Measurements from ENCODE around the gene ZNF771. TPM values are rescaled to one million over a fixed set of nuclear protein-coding genes. Genes with fewer than 3 reads are reported as not detected.

The ZNF771 gene
- total and polyA plus RNA-seq, 9 of the 15 experiments (the other 6 are each of a cell fraction or from before 2014, with no cell fraction given) = 1.5 to 12.6 (median 4.4) TPM

- TF ChIP-seq E2F4 (CRISPR knock-in tag; IDR thresholded peaks at IDR 0.05; ENCODE audit: low read depth) (no peak), XRCC4 (IDR thresholded peaks at IDR 0.05; ENCODE audit: extremely low read depth, insufficient read depth, insufficient read length) (no peak), CREB1 (IDR thresholded peaks at IDR 0.05) (peak; percentile 47; the same call in 1 of the 2 replicates), CREB1 (CRISPR knock-in tag; IDR thresholded peaks at IDR 0.05) (peak; percentile 66), ZFP30 (CRISPR knock-in tag; IDR thresholded peaks at IDR 0.05; ENCODE audit: borderline replicate concordance) (no peak), TARDBP (IDR thresholded peaks at IDR 0.05) (no peak), TFAM (CRISPR knock-in tag; conservative IDR thresholded peaks at IDR 0.05) (no peak), UBTF (IDR thresholded peaks at IDR 0.05; ENCODE audit: borderline replicate concordance in 1 of 2, low read depth in 2 of 2, low read length in 2 of 2) (peak; percentile 79; a peak in 2 of 4 replicates), HMG20B (CRISPR knock-in tag; IDR thresholded peaks at IDR 0.05) (no peak), HDAC2 (IDR thresholded peaks at IDR 0.05) (no peak; the same call in 1 of the 2 replicates), ZNF232 (CRISPR knock-in tag; IDR thresholded peaks at IDR 0.05) (no peak), ZNF311 (CRISPR knock-in tag; IDR thresholded peaks at IDR 0.05) (no peak), NFRKB (IDR thresholded peaks at IDR 0.05; ENCODE audit: low read depth) (peak; percentile 88; the same call in 1 of the 2 replicates), ATF7 (IDR thresholded peaks at IDR 0.05) (peak; percentile 80), CBX5 (IDR thresholded peaks at IDR 0.05; ENCODE audit: borderline replicate concordance, low read depth) (no peak), SRSF9 (IDR thresholded peaks at IDR 0.05; ENCODE audit: borderline replicate concordance, low read depth, low read length) (no peak), ZBED1 (IDR thresholded peaks at IDR 0.05) (no peak), PTBP1 (IDR thresholded peaks at IDR 0.05; ENCODE audit: low read depth, low read length) (0 out of 2 replicates have a peak, but pooled peaks have one; percentile 47), MCM3 (IDR thresholded peaks at IDR 0.05) (no peak), ZZZ3 (IDR thresholded peaks at IDR 0.05) (no peak)
- TF ChIP-seq, protein P1, sequence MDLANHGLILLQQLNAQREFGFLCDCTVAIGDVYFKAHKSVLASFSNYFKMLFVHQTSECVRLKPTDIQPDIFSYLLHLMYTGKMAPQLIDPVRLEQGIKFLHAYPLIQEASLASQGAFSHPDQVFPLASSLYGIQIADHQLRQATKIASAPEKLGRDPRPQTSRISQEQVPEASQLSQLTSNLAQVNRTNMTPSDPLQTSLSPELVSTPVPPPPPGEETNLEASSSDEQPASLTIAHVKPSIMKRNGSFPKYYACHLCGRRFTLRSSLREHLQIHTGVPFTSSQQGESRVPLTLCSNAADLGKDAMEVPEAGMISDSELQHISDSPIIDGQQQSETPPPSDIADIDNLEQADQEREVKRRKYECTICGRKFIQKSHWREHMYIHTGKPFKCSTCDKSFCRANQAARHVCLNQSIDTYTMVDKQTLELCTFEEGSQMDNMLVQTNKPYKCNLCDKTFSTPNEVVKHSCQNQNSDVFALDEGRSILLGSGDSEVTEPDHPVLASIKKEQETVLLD (IDR thresholded peaks at IDR 0.05) = no peak; the same call in 1 of the 2 replicates
- TF ChIP-seq, protein P2, sequence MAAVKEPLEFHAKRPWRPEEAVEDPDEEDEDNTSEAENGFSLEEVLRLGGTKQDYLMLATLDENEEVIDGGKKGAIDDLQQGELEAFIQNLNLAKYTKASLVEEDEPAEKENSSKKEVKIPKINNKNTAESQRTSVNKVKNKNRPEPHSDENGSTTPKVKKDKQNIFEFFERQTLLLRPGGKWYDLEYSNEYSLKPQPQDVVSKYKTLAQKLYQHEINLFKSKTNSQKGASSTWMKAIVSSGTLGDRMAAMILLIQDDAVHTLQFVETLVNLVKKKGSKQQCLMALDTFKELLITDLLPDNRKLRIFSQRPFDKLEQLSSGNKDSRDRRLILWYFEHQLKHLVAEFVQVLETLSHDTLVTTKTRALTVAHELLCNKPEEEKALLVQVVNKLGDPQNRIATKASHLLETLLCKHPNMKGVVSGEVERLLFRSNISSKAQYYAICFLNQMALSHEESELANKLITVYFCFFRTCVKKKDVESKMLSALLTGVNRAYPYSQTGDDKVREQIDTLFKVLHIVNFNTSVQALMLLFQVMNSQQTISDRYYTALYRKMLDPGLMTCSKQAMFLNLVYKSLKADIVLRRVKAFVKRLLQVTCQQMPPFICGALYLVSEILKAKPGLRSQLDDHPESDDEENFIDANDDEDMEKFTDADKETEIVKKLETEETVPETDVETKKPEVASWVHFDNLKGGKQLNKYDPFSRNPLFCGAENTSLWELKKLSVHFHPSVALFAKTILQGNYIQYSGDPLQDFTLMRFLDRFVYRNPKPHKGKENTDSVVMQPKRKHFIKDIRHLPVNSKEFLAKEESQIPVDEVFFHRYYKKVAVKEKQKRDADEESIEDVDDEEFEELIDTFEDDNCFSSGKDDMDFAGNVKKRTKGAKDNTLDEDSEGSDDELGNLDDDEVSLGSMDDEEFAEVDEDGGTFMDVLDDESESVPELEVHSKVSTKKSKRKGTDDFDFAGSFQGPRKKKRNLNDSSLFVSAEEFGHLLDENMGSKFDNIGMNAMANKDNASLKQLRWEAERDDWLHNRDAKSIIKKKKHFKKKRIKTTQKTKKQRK (IDR thresholded peaks at IDR 0.05; ENCODE audit: borderline replicate concordance, low read depth, low read length) = 0 out of 2 replicates have a peak, but pooled peaks have one; percentile 33
Measured at GRCh38 chr16:30445408-30446202, 38.2 kb downstream of the ZNF771 start, which contains the start of gene SEPHS2 (continued).

Data from K562 (cell line).